Hematopoietic multipotent progenitor cell treated with erythropoietin and hydrocortisone succinate and interleukin-3 and kit ligand, for 15 days (in vitro differentiated cells): ENCODE results near the gene PLPP3.

Experiments used
- DNase-seq: peaks from one replicate; pipeline ENCODE4 v3.0.0-alpha.2; 2015; ENCODE audit warnings: low spot score

PLPP3 gene

DNA sequence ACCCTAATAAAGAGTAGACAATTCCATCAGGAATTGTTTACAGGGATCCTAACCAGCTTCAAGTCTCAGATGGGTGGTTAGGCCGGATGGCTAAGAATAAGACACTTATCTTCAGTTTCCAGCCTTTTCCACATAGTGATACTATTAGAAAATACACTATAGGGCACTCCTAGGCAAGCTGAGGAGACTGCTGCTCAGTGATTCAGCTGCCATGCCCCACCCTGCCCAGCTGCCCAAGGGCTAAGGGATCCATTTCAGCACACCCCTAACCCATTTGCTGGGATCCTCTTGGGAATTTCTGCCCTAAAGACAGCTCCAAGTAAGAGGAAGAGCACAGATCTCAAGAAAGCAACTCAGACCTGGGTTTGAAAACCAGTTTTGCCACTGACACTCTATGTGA lies 31.9 kb downstream of the PLPP3 start:
- no peak for DNase-seq

DNA sequence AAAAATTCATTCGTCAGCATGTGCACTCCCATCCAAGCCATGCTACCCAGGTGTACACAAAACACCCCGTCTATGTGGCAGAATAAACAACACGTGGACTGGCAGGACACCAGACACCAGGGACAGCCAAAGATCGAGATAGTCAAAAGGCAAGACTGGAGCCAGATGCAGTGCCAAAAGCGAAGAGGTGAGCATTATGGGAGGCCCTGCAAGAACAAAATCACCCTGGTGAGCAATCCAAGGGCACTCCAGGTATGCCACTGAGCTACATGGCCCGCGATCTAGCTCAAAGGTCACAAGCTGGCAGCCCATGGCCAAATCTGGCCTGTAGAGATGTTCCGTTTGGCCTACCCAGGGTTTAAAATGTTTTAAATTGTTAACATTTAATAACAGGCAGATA lies 33.7 kb downstream of the PLPP3 start:
- DNase-seq = no peak

DNA sequence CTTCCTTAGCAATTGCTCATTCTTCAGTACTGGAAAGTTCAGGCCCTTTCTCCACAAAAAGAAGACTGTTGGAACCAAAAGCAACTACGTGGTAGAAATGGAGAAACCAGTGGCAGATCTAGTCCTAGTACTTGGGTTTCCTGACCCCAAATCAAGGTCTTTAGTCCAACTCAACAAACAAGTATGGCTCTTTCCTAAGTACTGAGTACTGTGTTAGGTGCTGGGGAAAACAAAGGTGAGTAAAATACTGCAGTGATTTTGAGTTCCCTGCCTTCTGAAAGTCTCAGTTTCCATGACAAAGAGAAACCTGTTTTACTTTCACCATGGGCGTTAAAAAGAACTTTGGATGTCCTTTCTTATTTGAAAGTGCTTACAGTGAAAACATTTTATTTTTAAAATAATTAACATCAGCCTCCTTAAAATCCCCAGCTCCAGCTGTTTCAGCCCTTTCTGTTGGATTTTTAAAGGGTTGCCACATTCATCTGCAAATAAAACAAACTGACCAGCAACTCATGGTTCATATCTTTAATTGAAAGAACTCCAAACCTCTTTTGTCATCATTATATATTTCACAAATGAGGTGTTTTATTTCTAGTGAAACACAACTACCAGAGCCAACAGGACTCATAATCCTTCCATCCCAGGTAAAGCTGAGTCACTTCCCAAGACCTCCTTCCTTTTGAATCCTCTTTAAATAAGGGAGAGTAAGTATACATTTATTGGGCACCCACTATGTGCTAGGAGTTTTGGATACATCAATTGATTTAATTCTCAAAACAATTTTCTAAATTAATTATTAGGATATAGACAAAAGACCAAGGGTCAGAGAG lies 35.4 kb downstream of the PLPP3 start:
- DNase-seq = no peak

DNA sequence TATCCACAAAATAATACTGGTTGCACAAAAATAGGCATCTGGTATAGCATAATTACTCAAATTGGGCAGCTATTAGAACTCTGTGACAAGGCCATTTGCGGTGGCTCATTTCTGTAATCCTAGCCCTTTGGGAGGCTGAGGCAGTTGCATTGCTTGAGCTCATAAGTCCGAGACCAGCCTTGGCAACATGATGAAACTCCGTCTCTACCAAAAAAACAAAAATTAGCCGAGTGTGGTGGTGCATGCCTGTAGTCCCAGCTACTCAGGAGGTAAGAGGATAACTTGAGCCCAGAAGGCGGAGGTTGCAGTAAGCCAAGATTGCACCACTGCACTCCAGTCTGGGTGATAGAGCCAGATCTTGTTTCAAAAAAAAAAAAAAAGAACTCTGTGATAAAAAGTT lies 36.7 kb downstream of the PLPP3 start:
- DNase-seq = no peak

DNA sequence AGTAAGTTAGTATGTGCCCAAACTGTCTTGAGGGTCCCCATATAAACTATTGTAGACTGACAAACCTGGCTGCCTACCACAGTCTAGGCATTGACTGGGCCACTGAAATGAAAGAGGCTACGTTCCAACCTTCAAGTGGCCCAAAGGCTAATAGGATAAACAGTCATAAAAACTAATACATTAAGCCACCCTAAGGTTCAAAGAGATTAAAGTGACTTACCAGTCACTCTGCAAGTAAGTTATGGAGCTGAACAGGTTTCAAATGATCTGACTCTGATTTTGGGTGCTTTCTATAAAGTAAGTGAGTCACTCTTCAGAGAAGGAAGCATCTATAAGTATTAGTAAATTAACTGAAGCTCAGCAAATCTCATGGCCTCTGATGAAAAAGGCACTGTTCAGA lies 38.0 kb downstream of the PLPP3 start:
- no peak for DNase-seq

DNA sequence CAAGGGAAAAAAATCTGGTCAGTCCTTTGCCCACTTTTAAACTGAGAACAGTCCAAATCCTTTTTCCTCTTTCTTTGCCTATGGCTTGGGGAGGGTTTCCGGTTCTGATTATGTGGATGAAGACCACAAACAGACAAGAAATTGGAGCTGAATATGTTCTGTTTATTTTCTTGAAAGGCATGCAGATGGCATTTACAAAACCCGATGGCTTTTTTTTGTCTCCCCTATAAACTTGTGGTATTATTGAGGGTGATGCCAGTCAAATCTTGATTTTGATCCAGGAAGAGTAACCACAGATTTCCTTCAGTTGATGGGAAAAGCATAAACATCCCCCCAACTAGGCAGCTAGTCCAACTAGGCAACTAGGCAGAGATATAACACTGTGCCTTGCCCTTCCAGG lies 38.9 kb downstream of the PLPP3 start:
- DNase-seq = no peak

DNA sequence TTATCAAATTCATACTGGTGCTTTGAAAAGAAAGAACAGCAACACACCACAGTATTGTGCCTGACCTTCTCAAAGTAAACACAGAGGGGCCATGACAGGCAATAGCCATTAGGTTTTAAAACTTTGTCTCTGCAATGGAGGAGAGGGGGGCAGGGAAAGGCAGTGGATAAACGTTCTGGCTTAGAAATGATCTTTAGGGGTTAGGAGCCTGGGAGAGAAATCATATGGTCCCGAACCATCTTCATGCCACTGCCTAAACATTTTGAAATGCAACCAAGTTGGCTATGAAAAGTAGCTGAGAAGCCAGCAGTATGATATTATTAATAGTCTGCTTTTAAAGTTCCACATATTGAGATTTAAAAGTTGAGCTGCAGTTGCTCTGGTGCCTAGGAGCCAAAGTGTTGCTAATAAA lies 39.8 kb downstream of the PLPP3 start:
- DNase-seq = no peak

DNA sequence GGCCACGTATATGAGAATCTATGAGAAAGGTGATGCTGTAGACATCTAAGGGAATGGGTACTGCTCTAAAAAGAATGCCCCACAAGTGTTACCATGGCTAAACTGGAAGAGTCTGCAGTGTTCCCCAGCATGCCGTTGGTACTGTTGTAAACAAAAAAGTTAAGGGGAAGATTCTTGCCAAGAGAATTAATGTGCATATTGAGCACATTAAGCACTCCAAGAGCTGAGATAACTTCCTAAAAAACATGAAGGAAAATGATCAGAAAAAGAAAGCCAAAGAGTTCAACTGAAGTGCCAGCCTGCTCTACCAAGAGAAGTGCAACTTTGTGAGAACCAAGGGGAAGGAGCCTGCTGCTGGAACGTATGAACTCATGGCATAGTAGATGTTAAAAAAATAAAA lies 40.8 kb downstream of the PLPP3 start:
- no peak for DNase-seq

DNA sequence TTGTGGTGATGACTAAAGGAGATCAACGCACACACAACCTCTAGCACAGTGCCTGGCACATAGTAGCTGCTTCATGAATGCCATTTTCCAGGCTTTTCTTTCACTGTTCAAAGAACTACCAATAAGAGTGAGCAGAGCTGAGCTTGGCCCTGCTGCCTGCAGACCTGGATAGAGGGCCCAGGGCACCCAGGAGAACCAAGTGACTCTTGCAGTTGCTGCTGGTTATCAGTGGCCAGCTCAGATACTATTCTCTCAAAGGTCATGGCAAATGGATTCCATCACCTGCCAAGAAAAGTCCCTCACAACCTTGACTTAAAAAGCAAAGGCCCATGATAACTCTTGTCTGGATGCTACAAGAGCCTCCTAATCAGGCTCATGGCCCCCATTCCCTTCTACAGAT lies 41.7 kb downstream of the PLPP3 start:
- DNase-seq = no peak

DNA sequence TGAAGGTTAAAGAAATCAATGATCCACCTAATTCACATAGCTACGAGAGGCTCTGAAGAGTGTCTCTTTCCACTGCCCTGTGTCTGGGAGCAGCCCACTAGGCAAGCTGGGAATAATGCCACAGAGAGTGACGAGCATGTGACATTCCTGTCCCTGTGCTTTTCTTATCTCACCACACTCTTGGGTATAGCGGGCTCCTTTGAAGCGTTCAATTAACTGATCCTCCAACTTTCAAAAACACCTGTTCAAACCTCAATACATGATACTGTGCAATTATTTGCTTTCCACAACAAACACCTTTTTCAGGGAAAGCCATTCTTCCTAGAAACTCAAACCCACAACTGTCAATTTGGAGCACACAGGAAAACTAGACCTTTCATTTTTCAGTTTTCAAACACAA lies 43.4 kb downstream of the PLPP3 start:
- no peak for DNase-seq

DNA sequence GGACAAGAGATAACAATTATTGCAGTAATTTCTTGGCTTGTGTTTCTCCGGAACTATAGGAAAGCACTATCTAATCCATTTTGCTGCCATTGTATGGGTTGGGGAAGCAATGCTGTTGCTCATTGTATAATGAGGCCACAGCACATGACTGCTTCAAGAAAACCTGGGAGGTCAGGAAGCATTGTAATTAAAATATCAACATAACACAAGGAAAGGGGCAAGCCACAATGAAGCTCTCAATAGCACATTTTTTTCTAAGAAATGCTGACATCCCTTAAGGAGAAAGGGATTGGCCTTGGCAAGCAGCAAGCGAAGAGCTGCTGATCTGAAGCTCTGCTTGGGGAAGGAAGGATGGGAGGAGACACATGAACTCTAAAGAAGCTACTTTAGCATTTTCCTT lies 44.0 kb downstream of the PLPP3 start:
- DNase-seq = no peak

DNA sequence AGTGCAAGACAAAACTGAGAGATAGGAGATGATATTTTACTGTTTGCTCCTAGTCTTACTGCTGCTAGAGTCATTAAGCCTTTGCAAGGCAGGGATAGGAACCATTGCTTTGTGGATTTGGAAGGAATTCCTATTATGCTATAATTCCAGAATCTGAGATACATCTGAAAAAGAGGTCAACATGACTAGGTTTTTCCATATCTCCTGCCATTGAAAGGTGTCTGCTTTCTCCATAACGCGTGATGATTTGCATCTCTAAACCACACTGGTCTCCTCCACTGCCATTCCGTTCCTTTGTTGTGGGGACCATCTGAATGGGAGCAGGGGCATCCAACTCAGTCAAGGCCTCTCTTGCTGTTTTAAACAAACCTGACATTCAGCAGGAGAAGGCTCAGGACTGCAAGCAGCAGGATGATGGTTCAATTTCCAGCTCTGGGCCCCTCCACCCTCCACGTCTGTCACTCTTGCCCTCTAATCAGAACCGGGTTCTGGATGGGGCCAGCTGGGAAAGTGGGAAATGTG lies 45.2 kb downstream of the PLPP3 start:
- DNase-seq = no peak

DNA sequence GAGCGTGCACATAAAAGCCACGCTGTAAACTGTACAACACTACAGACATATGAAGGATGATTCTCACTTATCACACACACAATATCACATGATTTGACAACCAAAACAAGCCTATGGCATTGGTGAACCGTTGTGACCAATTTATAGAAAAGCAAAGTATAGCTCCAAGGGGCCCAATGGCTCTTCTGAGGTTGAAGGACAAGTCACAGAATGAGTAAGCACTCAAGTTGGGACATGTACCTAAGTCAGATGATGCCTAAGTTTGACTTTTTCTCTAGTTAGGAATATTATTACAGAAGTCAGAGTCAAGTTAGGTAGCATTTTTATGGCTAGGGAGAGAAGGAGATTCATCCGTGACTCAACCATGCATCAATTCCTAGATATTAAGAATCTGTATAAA lies 45.7 kb downstream of the PLPP3 start:
- no peak for DNase-seq

DNA sequence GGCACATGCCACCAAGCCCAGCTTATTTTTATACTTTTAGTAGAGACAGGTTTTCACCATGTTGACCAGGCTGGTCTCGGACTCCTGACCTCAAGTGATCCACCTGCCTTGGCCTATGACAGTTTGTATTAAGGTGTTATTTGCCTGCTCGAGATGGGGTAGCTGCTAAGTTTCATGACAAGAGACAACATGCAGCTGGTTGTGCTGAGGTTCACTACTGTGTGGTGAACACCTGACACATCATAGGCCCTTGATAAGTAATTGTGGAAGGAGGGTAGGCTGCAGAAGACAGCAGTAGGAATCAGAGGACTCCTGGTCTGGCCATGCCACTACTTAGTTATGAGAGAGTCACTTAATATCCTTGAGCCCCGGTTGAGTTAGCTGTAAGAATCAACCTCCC lies 46.2 kb downstream of the PLPP3 start:
- DNase-seq = no peak

DNA sequence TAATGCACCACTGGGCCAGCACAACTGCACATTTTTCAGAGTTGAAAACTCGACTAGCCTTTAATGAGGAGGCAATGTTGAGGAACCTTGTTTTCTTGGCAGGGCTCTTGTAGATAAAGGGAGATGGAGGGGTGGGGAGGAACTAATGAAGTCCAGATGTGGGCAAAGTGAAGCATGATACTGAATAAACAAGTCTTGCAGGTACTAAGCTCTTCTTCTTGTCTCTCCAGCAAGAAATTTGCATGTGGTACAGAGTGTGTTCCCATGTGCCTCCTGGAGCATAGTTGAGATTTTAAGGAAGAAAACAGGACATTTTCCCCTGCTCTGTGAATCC lies 47.0 kb downstream of the PLPP3 start:
- DNase-seq = no peak

DNA sequence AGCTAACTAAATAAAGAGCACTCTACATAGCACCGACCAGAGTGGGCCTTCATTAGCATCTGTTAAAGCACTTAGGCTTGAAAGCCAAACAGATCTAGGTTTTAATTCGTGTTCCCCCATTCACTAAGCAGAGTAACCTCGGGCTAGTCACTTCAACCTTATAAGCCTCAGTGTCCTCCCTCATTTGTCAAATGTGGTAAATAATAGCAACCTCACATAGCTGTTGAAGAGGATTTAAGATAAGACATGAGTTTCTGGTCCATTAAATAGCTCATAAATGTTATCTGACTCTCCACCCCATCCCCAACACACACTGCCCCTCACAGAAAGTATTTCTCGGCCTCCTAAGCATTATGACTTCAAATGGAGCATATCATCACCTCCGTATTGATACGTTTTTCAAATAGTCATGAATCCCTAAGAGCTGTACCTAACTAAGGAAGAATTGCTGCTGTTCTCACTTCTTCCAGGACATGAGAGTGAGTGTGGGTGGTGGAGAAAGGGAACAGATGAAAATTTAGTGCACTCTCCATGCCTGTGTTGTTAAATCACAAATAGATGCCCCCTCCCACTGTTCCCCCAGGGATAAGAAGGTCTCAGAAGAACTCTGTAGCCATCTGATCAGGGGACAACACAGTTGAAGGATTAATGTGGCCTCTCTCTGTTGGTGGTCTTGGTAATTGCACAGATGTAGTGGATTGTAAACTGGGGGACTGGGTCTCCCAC lies 47.6 kb downstream of the PLPP3 start:
- DNase-seq = no peak

DNA sequence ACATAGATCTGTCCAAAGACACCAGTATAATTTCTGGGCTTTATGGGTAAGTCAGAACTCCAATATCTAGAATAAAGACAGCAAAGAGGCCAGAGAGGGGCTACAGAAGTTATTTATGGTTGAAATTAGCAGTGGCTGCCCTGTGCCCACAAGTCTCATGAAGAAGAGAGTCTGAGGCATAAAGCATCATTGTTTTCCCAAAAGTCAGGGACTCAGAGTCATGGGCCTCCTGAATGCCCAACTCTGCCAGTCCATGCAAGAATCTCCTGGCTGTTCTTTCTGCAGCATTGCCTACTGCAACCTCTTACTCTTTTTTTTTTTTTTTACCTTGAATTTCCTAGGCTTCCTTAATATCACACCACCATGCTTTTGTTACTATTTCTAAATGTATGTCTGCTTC lies 49.6 kb downstream of the PLPP3 start:
- no peak for DNase-seq

DNA sequence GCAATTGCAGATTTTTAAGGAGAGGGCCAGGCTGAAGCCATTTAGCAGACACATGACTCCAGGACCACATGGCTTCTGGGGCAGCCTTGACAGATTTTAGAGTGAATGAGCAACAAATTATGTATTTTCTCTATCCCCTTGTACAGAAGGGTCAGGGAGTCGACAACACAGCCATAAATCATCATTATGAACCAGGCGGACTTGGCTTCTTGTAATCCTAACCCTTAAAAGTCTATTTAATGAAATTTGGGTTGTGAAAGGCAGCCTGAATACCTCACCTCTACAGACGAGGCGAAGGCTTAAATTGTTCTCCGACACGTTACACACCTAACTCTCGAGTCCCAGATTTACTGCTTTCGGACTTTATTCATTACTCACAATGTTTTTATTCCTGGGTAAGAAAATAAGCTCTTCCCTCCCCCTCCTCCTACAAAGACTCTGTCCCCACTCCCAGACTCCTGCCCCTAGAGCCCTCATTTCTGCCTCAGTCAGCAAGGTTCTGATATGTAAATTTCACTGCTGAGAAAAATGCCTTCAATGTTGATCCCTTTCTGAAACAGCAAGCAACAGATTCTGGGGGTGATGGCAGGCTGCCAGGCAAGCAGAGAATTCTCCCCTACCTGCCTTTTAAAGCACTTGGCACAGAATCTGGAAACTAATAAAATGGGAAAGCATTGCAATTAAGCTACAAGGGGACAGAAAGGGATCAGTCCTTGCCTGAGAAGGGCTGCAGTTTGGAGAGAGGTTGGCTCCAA lies 51.6 kb downstream of the PLPP3 start:
- DNase-seq = no peak

DNA sequence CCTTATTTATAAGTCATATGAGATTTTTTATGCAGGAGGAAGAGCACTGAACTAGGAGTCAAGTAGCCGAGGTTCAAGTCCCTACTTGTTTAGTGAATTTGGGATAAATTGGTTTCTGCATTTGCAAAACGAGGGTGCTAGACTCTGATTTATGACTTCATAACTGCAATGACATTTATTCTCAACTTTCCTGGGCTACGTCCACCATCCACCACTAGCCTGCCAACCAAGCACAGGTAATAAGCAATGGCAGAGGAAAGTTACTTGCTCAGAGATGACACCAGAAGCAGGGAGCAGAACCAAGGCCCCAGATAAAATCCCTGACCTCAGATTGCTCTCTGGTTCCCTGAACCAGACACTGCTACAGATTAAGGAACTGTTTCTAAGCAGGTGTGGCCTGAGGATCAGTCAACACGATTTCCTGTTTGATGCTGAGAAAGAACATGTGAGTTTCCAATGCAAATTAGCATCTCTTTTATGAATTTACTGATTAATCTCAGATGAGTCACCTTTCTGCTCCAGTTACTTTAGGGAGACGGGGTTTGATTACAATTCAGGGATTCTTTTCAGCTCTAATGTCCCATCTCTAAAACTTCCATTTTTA lies 52.7 kb downstream of the PLPP3 start:
- no peak for DNase-seq

DNA sequence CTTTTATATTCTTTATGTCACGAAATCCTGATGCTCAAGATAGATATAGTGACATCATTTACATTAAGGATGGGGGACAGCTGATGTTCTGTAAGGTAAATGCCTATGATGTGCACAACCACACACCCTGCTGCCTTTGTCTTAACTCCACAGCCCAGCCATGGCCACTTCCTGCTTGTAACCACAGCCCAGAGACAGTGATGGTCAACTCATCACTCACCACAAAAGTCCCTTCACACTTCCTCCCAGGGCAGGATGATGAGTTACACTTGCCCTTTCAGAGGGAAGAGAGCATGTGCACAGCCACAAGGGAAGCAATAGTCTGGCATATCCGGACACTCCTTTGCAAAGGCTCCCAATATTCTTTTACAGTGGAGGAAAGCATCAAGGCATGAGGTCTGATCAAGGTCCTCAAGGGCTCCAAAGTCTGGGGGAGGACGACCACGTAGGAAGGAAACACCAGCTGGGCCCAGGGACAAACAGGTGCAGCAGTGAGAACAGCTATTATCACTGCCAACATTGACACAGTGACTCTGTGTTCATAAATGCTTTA lies 53.8 kb downstream of the PLPP3 start:
- no peak for DNase-seq

DNA sequence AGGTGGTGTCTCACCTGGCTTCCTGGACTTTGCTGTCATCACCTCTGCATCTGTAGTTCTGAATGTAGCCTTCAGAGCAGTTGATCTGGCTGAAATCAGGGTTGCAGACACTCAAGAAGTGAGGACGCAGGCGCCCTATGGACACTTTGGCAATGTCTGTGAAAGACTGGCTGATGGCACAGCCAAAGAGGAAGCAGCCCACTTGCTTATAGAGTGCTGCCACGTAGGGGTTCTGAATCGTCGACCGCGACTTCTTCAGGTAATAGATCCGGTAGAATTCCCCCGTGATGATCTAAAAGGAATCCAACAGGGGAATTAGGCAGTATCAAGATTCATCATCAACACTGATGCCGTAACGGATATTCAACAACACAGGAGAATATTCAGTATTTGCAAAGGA lies 55.1 kb downstream of the PLPP3 start:
- DNase-seq = no peak

DNA sequence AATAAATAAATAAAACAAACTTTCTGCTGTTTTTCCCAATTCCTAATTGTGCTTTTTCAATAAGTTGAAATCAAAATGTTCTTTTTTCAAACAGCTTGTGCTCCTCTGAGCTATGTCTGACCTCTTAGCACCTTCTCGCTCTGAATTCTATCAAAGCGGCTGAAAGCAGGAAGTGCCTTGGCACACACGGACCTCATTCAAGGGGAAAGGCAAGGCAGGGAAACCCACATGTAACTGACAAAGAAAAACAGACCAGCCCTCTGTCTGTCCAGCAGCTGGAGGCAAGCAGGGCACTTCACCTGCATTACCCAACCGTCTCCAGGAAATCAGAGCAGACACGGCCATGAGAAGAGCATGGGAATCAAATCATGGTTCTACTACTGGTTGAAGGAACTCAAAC lies 56.7 kb downstream of the PLPP3 start:
- no peak for DNase-seq
